Measurements from ENCODE around the gene DNAH10.

DNA sequence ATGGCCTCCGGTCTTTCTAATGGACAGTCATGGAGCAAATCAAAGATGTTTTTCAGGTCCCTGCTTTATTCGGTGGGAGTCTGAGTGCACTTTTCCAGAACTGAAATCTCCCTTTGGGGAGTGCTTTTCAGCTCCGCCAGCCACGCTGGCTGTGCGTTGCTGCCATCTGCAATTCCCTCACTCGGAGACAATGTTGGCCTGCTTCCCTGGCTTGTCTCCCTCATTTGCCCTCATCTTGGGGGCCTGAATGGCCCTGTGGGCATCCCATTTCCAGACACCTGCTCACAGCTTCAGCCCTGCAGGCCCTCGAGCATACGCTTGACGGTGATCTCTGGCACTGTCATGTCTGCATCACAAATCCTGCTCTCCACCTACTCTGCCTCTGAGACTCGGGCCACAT, 106.7 kb downstream of the DNAH10 start:
- TF ChIP-seq, protein P1, sequence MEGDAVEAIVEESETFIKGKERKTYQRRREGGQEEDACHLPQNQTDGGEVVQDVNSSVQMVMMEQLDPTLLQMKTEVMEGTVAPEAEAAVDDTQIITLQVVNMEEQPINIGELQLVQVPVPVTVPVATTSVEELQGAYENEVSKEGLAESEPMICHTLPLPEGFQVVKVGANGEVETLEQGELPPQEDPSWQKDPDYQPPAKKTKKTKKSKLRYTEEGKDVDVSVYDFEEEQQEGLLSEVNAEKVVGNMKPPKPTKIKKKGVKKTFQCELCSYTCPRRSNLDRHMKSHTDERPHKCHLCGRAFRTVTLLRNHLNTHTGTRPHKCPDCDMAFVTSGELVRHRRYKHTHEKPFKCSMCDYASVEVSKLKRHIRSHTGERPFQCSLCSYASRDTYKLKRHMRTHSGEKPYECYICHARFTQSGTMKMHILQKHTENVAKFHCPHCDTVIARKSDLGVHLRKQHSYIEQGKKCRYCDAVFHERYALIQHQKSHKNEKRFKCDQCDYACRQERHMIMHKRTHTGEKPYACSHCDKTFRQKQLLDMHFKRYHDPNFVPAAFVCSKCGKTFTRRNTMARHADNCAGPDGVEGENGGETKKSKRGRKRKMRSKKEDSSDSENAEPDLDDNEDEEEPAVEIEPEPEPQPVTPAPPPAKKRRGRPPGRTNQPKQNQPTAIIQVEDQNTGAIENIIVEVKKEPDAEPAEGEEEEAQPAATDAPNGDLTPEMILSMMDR (IDR thresholded peaks at IDR 0.05; ENCODE audit: low read depth, low read length) = no peak
- TF ChIP-seq, protein P2, sequence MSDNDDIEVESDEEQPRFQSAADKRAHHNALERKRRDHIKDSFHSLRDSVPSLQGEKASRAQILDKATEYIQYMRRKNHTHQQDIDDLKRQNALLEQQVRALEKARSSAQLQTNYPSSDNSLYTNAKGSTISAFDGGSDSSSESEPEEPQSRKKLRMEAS (IDR thresholded peaks at IDR 0.05; ENCODE audit: low read depth, low read length) = no peak

All from NB4 (cell line).